Stimulated activated CD4-positive, alpha-beta T cell treated with anti-CD3 and anti-CD28 coated beads, Interleukin-12 subunit alpha, Interleukin-12 subunit beta, amount 100 ng/mL, for 4 hours (primary cell): ENCODE measurements around the gene NEMF.
"Not testable (repeated sequence)": the region's sequence is repeated elsewhere in the genome, so short reads cannot be mapped to it uniquely, and the experiment has no call there.

Experiments used
- DNase-seq: peaks from one replicate; pipeline ENCODE4 v3.0.0-alpha.2; 2020

NEMF gene

DNA sequence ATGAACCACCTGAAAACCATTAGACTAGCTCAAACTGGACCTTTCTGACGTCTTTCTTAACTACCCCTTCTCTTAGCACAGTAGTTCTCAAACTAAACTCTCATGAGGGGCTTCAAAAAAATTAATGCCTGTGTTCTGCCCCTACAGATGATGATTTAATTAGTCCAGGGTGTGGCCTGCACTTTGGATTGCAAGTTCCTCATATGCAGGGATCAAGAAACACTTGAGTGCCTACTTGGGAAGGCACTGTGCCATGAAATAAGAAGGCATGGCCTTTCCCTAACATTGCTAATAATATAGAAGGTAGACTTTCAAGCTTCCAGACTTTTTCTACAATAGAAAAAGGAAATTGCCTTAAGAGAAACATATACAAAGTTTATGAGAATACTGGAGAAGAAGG, 107.4 kb downstream of the NEMF start:
- DNase-seq: no peak

DNA sequence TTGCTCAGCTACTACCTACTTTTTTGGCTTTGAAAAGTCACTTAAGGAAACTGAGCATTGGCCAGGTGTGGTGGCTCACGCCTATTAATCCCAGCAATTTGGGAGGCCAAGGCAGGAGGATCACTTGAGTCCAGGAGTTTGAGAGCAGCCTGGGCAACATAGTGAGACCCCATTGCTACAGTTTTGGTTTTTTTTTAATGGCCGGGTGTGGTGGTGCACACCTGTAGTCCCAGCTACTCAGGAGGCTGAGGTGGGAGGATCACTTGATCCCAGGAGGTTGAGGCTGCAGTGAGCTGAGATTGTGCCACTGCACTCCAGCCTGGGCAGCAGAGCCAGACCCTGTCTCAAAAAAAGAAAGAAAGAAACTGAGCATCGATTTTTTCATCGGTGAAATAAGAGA, 116.9 kb downstream of the NEMF start:
- DNase-seq: not testable (repeated sequence)

DNA sequence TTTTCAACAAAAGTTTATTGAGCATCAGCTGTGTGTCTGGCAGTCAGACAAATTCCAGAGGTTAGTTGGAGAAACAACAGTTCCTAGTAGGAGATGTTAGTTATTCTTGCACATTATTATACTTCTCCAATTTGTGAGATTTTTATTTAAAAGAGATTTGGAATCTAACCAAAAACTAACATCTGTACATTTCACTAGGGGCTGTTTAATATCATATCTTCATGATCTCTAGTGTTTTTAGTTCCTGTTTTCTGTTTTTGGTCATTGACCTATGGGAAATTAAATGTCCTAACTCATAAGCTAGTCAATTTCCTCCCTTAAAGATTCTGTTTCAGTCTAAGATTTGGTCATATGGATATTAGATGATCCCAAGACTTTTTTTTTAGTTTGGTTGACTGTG, 118.8 kb downstream of the NEMF start:
- no peak for DNase-seq

DNA sequence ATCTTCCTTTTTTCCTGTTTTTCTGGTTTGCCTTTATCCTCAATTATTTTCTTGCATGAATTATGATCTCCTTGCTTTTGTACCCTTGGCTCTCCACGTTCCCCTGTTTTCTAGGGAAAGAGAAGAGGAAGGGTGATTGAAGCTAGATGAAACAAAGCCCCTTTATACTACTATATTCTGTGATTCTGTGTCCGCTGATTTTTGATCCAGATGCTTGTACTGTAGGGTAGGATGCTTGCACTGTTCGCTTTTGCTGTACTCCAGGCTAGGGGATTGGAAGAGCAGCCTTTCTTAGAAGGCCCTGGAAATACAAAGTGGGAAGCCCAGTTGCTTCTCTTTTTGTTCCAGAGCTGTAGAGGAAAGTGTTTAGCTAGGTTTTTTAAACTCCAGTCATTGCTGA, 119.7 kb downstream of the NEMF start:
- no peak for DNase-seq
